Body of pancreas (tissue), 4 donors: ENCODE data around the gene WBP1L. TPM values are rescaled to one million over a fixed set of nuclear protein-coding genes. Genes with fewer than 3 reads are reported as not detected.

Source experiments
- ATAC-seq: fragments of 150-250 bp; one replicate; pipeline ENCODE4 v1.9.1; 2016
- DNase-seq, 4 donors: peaks; one replicate each; pipeline ENCODE4 v3.0.0-alpha.2; 2019
- H3K27ac ChIP-seq, 4 donors: fragments of 200-600 bp; sonication (generic); 1 replicate in 3 of 4; 2 replicates in 1 of 4; pipeline versions ENCODE4 v1.5.1 to v1.6.1; 2016 to 2019; ENCODE audit warnings: mild to moderate bottlenecking in 1 of 4, mixed read lengths in 1 of 4, moderate library complexity in 1 of 4
- H3K27me3 ChIP-seq, 2 donors: fragments of 200-600 bp; sonication (generic); one replicate each; pipeline ENCODE4 v1.6.0; 2016; ENCODE audit warnings: mild to moderate bottlenecking in 1 of 2
- H3K36me3 ChIP-seq, 2 donors: fragments of 200-600 bp; sonication (generic); replicated peaks in 1 of 2; 2 replicates each; pipeline ENCODE4 v1.5.1; 2016; ENCODE audit warnings: low read depth in 2 of 2; ENCODE audit not compliant: insufficient read depth in 1 of 2
- H3K4me1 ChIP-seq: fragments of 200-600 bp; sonication (generic); one replicate; pipeline ENCODE4 v1.6.0; 2016
- H3K4me3 ChIP-seq, 2 donors: fragments of 200-600 bp; sonication (generic); 1 replicate in 1 of 2; 2 replicates in 1 of 2; pipeline ENCODE4 v1.5.1; 2016 to 2019
- H3K9me3 ChIP-seq, 3 donors: fragments of 200-600 bp; sonication (generic); 1 replicate in 2 of 3; 2 replicates in 1 of 3; pipeline ENCODE4 v1.5.1; 2016
- POLR2A ChIP-seq, 3 donors: fragments of 450-650 bp; IDR thresholded peaks; one replicate each; pipeline ENCODE4 v1.6.1; 2016; ENCODE audit warnings: antibody characterized with exemption in 3 of 3, mild to moderate bottlenecking in 2 of 3
- WGBS, 2 donors: methylation state at CpG; one replicate each; pipeline ENCODE4 v1.1.5; 2017; 5-methylcytosine and 5-hydroxymethylcytosine counted together
- intact Hi-C: fragments of 100-400 bp; cut with DNase I; formaldehyde crosslinking; loops from one replicate; pipeline ENCODE4 v1.15.1; 2023
- total RNA-seq, 2 donors: library from RNA; depleted of rRNA; stranded (reverse); fragments of >200 nt; gene quantifications; one replicate each; pipeline ENCODE4 v1.1.0, GENCODE V29; 2016
- TF ChIP-seq, protein P1 (sequence below), 7 experiments: fragments of 450-650 bp in 4 of 7; fragments of 200-600 bp in 3 of 7; sonication (generic) in 3 of 7; IDR thresholded peaks; one replicate each; pipeline ENCODE4 v1.5.1; 2016 to 2019; ENCODE audit warnings: antibody characterized with exemption in 7 of 7

The WBP1L gene
- total RNA-seq, 2 donors from 2014 or later, result 30.6 to 55.4 TPM

DNA sequence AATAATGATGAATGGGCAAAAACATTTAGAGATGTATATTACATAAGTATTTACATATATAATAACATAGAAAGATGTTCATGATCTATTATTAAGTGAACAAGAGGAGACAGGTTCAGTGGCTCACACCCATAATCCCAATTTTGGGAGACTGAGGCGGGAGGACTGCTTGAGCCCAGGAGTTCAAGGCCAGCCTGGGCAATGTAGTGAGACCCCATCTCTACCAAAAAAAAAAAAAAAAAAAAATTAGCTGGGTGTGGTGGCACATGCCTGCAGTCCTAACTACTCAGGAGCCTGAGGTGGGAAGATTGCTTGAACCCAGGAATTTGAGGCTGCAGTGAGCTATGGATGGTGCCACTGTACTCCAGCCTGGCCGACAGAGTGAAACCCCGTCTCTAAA lies 42.0 kb upstream of the WBP1L start:
- Histone ChIP-seq H3K27me3 (no peaks in the 10 kb centered on the region), H3K27ac (no peak overlapping the region), H3K9me3 (no peaks in the 10 kb centered on the region), H3K36me3 (peaks cover 0 to 3% of the 10 kb centered on the region in 2 donors), H3K4me1 (no peaks in the 10 kb centered on the region), H3K4me3 (no peak overlapping the region)
- ATAC-seq, result no peak
- no peak for DNase-seq
- TF ChIP-seq POLR2A (IDR thresholded peaks at IDR 0.05), result no peak
- TF ChIP-seq, protein P1, sequence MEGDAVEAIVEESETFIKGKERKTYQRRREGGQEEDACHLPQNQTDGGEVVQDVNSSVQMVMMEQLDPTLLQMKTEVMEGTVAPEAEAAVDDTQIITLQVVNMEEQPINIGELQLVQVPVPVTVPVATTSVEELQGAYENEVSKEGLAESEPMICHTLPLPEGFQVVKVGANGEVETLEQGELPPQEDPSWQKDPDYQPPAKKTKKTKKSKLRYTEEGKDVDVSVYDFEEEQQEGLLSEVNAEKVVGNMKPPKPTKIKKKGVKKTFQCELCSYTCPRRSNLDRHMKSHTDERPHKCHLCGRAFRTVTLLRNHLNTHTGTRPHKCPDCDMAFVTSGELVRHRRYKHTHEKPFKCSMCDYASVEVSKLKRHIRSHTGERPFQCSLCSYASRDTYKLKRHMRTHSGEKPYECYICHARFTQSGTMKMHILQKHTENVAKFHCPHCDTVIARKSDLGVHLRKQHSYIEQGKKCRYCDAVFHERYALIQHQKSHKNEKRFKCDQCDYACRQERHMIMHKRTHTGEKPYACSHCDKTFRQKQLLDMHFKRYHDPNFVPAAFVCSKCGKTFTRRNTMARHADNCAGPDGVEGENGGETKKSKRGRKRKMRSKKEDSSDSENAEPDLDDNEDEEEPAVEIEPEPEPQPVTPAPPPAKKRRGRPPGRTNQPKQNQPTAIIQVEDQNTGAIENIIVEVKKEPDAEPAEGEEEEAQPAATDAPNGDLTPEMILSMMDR (IDR thresholded peaks at IDR 0.05), result no peak
- 92 to 98% methylated on average over 3 of the region's 3 CpGs for WGBS, 2 donors
- intact Hi-C loops, result no loop called here

DNA sequence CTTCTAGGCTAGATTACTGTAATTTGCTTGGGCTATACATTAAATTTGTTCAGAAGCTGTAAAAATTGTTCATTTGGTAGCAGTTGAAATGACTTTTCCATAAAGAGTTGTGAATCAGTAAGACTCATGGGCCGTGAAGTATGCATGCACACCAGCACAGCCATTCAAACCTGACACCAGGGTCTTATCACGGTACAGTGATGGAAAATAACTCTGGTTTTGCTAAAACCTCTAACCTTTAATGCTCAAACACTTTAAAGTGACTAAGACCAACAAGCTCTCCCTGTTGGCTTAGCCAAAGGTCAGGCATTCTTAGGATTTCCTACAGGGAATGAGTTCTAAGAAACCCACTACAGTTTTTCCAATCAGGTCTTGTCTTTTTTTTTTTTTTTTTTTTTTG lies 41.0 kb upstream of the WBP1L start:
- H3K9me3 ChIP-seq, result no peaks in the 10 kb centered on the region
- H3K36me3 ChIP-seq, result peaks cover 0 to 3% of the 10 kb centered on the region in 2 donors
- no peaks in the 10 kb centered on the region for H3K27me3 ChIP-seq
- TF ChIP-seq, protein P1 (IDR thresholded peaks at IDR 0.05), result no peak
- no peak for TF ChIP-seq POLR2A (IDR thresholded peaks at IDR 0.05)
- DNase-seq (no peak), ATAC-seq (no peak)
- H3K27ac ChIP-seq, result no peak overlapping the region
- intact Hi-C loops, result no loop called here
- no peaks in the 10 kb centered on the region for H3K4me1 ChIP-seq
- no peak overlapping the region for H3K4me3 ChIP-seq
- WGBS, 2 donors, result 80 to 83% methylated on average over 2 of the region's 2 CpGs

DNA sequence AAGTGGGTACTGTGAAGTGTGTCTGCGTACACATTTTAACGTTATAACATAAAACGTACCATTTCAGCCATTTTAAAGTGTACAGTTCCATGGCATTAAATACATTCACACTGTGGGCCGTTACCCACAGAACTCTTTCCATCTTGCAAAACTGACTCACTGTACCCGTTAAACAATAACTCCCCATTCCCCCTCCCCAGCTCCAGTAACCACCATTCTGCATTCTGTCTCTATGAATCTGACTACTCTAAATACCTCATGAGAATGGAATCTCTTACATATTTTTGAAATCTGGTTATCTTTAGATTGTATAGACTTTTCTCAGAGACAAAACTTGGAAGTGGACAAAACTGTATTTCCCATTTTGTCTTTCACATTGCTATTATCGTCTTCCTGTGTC lies 38.8 kb upstream of the WBP1L start:
- intact Hi-C loops, result no loop called here
- 71 to 78% methylated on average over 6 of the region's 6 CpGs for WGBS, 2 donors
- no peaks in the 10 kb centered on the region for H3K36me3 ChIP-seq
- no peaks in the 10 kb centered on the region for H3K27me3 ChIP-seq
- DNase-seq (no peak), ATAC-seq (no peak)
- no peaks in the 10 kb centered on the region for H3K9me3 ChIP-seq
- TF ChIP-seq POLR2A (IDR thresholded peaks at IDR 0.05), result no peak
- TF ChIP-seq, protein P1 (IDR thresholded peaks at IDR 0.05), result no peak
- H3K4me3 ChIP-seq, result no peak overlapping the region
- no peak overlapping the region for H3K27ac ChIP-seq
- H3K4me1 ChIP-seq, result no peaks in the 10 kb centered on the region

DNA sequence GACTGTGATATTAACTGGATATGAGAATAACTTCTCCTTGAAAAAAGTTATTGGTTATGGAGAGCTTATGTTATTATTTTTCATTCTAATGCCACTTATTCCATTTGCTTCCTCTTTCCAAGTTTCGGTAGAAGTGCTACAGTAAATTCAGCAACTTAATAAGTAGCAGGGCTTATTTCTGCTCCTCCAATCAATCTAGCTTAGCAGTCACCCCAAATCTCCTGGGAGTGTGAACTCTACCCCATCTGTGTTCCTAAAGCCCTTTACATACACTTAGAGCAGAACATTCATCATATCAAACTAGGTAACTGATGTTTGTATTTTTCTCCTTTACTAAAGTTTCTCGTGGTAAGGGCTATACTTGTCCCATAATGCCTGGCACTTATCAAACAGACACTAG lies 38.2 kb upstream of the WBP1L start:
- ATAC-seq, result no peak
- TF ChIP-seq POLR2A (IDR thresholded peaks at IDR 0.05), result no peak
- TF ChIP-seq, protein P1 (IDR thresholded peaks at IDR 0.05), result no peak
- WGBS, 2 donors, result 55 to 63% methylated on average over 2 of the region's 2 CpGs
- Histone ChIP-seq H3K4me1 (no peaks in the 10 kb centered on the region), H3K4me3 (no peak overlapping the region), H3K36me3 (no peaks in the 10 kb centered on the region), H3K27me3 (no peaks in the 10 kb centered on the region), H3K9me3 (no peaks in the 10 kb centered on the region), H3K27ac (no peak overlapping the region)
- intact Hi-C loops, result no loop called here
- DNase-seq, result no peak

DNA sequence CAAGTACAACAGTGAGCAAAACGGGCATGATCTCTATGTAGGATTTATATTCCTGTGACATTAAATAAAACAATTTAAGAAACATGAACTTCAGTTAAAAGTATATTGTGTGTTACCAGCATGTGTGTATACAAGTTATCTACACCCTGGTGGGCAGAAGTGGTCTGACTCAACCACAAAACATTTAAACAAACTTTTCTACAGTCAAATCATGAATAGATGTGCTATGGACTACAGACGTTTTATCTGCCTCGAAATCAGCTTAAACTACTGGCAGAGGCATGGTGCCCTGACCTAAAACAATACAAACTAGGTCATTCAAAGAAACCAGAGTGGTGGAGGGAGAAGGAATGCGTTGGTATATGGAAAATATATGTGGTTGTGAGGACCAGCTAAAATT lies 33.1 kb upstream of the WBP1L start:
- DNase-seq (no peak), ATAC-seq (no peak)
- H3K36me3 ChIP-seq, result no peaks in the 10 kb centered on the region
- 46 to 64% methylated on average over 4 of the region's 4 CpGs for WGBS, 2 donors
- H3K9me3 ChIP-seq, result no peaks in the 10 kb centered on the region
- H3K4me1 ChIP-seq, result peaks cover 11% of the 10 kb centered on the region
- H3K4me3 ChIP-seq, result no peak overlapping the region
- TF ChIP-seq, protein P1 (IDR thresholded peaks at IDR 0.05), result no peak
- no peak for TF ChIP-seq POLR2A (IDR thresholded peaks at IDR 0.05)
- no peak overlapping the region for H3K27ac ChIP-seq
- intact Hi-C loops, result no loop called here
- no peaks in the 10 kb centered on the region for H3K27me3 ChIP-seq
